Esophagus squamous epithelium (tissue), 4 donors: ENCODE measurements around the gene PSMG4.

Source experiments
- POLR2A ChIP-seq, 4 donors: fragments of 450-650 bp; IDR thresholded peaks; one replicate each; pipeline ENCODE4 v1.6.1; 2017; ENCODE audit warnings: antibody characterized with exemption in 4 of 4, mild to moderate bottlenecking in 4 of 4, moderate library complexity in 3 of 4
- TF ChIP-seq, protein P1 (sequence below), 6 experiments: fragments of 450-650 bp in 4 of 6; fragments of 200-600 bp in 2 of 6; sonication (generic) in 2 of 6; IDR thresholded peaks; one replicate each; pipeline ENCODE4 v1.5.1; 2016 to 2019; ENCODE audit warnings: antibody characterized with exemption in 6 of 6, mild to moderate bottlenecking in 4 of 6, moderate library complexity in 4 of 6

DNA sequence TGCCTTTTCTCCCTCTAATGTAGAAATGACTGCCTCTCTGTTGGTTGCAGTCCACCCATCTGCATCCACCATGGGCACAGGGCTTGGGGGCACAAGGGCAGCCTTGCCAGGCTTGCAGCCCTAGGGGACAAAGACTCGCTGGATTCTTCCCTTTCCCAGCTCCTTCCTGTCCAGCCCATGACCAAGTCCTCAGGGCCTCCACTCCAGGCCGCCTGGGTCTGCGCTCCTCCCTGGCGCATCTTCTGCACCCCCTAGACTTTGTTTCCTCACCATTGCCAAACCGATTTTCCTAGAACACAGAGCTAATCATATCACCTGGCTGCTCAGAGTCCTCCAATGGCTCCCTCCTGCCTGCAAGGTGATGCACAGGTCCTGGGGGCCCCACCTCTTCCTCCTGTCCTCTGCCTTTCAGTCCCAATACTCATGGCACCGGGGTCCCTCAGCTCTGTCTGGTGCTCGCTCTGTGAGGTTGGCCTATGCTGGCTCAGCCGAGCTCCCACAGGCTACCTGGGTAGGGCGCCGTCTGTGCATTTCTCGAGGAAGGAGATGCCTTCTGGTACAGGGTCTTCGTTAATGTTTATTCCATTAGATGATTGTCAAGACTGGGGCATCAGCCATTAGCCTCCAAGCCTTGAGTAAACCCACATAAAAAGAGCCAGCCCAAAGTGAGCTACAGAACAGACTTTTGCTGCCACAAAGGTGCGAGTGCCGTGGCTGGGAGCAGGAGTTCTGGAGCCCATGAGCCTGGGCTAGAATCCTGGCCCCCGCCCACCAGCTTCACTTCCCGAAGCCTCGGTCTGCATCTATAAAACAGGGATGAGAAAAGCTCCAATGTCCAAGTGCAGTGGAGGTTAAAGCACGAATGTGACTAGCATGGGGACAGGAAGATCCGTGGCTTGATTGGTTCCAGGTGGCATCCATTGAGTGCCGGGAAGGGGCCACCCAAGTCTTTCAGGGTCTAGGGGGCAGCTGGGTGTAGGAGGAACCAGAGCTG is 17.7 kb downstream of the PSMG4 start:
- TF ChIP-seq, protein P1, sequence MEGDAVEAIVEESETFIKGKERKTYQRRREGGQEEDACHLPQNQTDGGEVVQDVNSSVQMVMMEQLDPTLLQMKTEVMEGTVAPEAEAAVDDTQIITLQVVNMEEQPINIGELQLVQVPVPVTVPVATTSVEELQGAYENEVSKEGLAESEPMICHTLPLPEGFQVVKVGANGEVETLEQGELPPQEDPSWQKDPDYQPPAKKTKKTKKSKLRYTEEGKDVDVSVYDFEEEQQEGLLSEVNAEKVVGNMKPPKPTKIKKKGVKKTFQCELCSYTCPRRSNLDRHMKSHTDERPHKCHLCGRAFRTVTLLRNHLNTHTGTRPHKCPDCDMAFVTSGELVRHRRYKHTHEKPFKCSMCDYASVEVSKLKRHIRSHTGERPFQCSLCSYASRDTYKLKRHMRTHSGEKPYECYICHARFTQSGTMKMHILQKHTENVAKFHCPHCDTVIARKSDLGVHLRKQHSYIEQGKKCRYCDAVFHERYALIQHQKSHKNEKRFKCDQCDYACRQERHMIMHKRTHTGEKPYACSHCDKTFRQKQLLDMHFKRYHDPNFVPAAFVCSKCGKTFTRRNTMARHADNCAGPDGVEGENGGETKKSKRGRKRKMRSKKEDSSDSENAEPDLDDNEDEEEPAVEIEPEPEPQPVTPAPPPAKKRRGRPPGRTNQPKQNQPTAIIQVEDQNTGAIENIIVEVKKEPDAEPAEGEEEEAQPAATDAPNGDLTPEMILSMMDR (IDR thresholded peaks at IDR 0.05), result no peak
- TF ChIP-seq POLR2A (IDR thresholded peaks at IDR 0.05), result no peak
